Measurements from ENCODE around the gene SLC25A47. TPM values are rescaled to one million over a fixed set of nuclear protein-coding genes. Genes with fewer than 3 reads are reported as not detected.
"Not testable (repeated sequence)": the region's sequence is repeated elsewhere in the genome, so short reads cannot be mapped to it uniquely, and the experiment has no call there.

Gene SLC25A47
- total RNA-seq, 1 donor from 2014 or later, result not detected

- Histone ChIP-seq H3K4me1 (peaks cover 0 to 3% of the 10 kb centered on the region in 2 donors), H3K9me3 (no peaks in the 10 kb centered on the region), H3K27ac (no peak overlapping the region), H3K36me3 (peaks cover 0 to 12% of the 10 kb centered on the region in 2 donors), H3K27me3 (no peaks in the 10 kb centered on the region), H3K4me3 (no peak overlapping the region)
- no peak for DNase-seq (ENCODE audit: low spot score in 2 of 2)
- TF ChIP-seq CTCF (IDR thresholded peaks at IDR 0.05), result no peak
- intact Hi-C loops (cut with DNase I), result no loop called here
Measured at GRCh38 chr14:100279563-100279962, 43.6 kb upstream of the SLC25A47 start.

- Histone ChIP-seq H3K27me3 (no peaks in the 10 kb centered on the region), H3K4me3 (no peak overlapping the region), H3K27ac (no peak overlapping the region), H3K4me1 (peaks cover 0 to 7% of the 10 kb centered on the region in 2 donors), H3K36me3 (peaks cover 0 to 10% of the 10 kb centered on the region in 2 donors), H3K9me3 (no peaks in the 10 kb centered on the region)
- no peak for DNase-seq (ENCODE audit: low spot score in 2 of 2)
- TF ChIP-seq CTCF (IDR thresholded peaks at IDR 0.05), result no peak
- intact Hi-C loops (cut with DNase I), result no loop called here
Measured at GRCh38 chr14:100281286-100282082, 41.7 kb upstream of the SLC25A47 start.

- Histone ChIP-seq H3K27ac (no peak overlapping the region), H3K36me3 (peaks cover 0 to 4% of the 10 kb centered on the region in 2 donors), H3K4me3 (no peak overlapping the region), H3K27me3 (no peaks in the 10 kb centered on the region), H3K9me3 (no peaks in the 10 kb centered on the region), H3K4me1 (peaks cover 0 to 7% of the 10 kb centered on the region in 2 donors)
- intact Hi-C loops (cut with DNase I), result no loop called here
- no peak for TF ChIP-seq CTCF (IDR thresholded peaks at IDR 0.05)
- no peak for DNase-seq (ENCODE audit: low spot score in 2 of 2)
Measured at GRCh38 chr14:100282083-100282350, 41.1 kb upstream of the SLC25A47 start.

- no peak for DNase-seq (ENCODE audit: low spot score in 2 of 2)
- H3K36me3 ChIP-seq, result no peaks in the 10 kb centered on the region
- H3K4me1 ChIP-seq, result peaks cover 0 to 7% of the 10 kb centered on the region in 2 donors
Measured at GRCh38 chr14:100282766-100283419, 40.2 kb upstream of the SLC25A47 start.

GRCh38 chr14:100283436-100283835 is 39.7 kb upstream of the SLC25A47 start:
- H3K9me3 ChIP-seq; intact Hi-C loops (cut with DNase I); H3K27me3 ChIP-seq; H3K36me3 ChIP-seq; H3K27ac ChIP-seq; DNase-seq (ENCODE audit: low spot score in 2 of 2); H3K4me3 ChIP-seq; H3K4me1 ChIP-seq: not testable (repeated sequence)

More at GRCh38 chr14:100282766-100283419, 40.2 kb upstream of the SLC25A47 start:
- Histone ChIP-seq H3K4me3 (no peak overlapping the region), H3K9me3 (no peaks in the 10 kb centered on the region), H3K27me3 (no peaks in the 10 kb centered on the region), H3K27ac (no peak overlapping the region)
- intact Hi-C loops (cut with DNase I), result no loop called here
- TF ChIP-seq CTCF (IDR thresholded peaks at IDR 0.05), result no peak

Data from ascending aorta (tissue), 2 donors.